HG03521 (cell line): ENCODE data around the gene KRT38.

ENCODE experiments used
- ATAC-seq: cut with Tn5 transposase; IDR thresholded peaks from one replicate; pipeline ENCODE4 v1.9.1; 2021; ENCODE audit warnings: mild to moderate bottlenecking, moderate library complexity; ENCODE audit not compliant: unreplicated experiment

KRT38 gene

GRCh38 chr17:41440531-41441033, at the start of gene KRT38:
Gene KRT38, minus strand, starts transcription at chr17:41440983. Its CDS starts 62 bp downstream, at chr17:41440921.
- no peak for ATAC-seq

GRCh38 chr17:41489531-41489930, 48.7 kb upstream of the KRT38 start, which contains the start of gene KRT36:
Gene KRT36, minus strand, starts transcription at chr17:41489910. Its CDS starts 46 bp downstream, at chr17:41489864.
- no peak for ATAC-seq

GRCh38 chr17:41486809-41487530, 46.2 kb upstream of the KRT38 start:
- no peak for ATAC-seq

- no peak for ATAC-seq
Measured at GRCh38 chr17:41486316-41486715, 45.5 kb upstream of the KRT38 start.

GRCh38 chr17:41484920-41485904, 44.4 kb upstream of the KRT38 start:
- no peak for ATAC-seq

GRCh38 chr17:41483991-41484826, 43.4 kb upstream of the KRT38 start:
- ATAC-seq: no peak

- no peak for ATAC-seq
Measured at GRCh38 chr17:41483531-41483930, 42.7 kb upstream of the KRT38 start.

GRCh38 chr17:41481036-41481435, 40.3 kb upstream of the KRT38 start, which contains the start of gene KRT35:
Gene KRT35, minus strand, starts transcription at chr17:41481151. Its CDS starts 54 bp downstream, at chr17:41481097.
- no peak for ATAC-seq

GRCh38 chr17:41480581-41480980, 39.8 kb upstream of the KRT38 start:
- ATAC-seq: no peak

GRCh38 chr17:41480136-41480535, 39.4 kb upstream of the KRT38 start:
- ATAC-seq: no peak

GRCh38 chr17:41478237-41478636, 37.5 kb upstream of the KRT38 start:
- no peak for ATAC-seq

GRCh38 chr17:41476866-41477815, 36.4 kb upstream of the KRT38 start:
- ATAC-seq: no peak

GRCh38 chr17:41475421-41475820, 34.6 kb upstream of the KRT38 start:
- ATAC-seq: no peak

- ATAC-seq: no peak
Measured at GRCh38 chr17:41474863-41475262, 34.1 kb upstream of the KRT38 start.

- no peak for ATAC-seq
Measured at GRCh38 chr17:41468346-41468745, 27.6 kb upstream of the KRT38 start.

GRCh38 chr17:41467561-41467960, 26.8 kb upstream of the KRT38 start:
- ATAC-seq: no peak

GRCh38 chr17:41466988-41467387, 26.2 kb upstream of the KRT38 start, which contains the start of gene KRT32:
Gene KRT32, minus strand, starts transcription at chr17:41467386. Its CDS starts 61 bp downstream, at chr17:41467325.
- no peak for ATAC-seq

- no peak for ATAC-seq
Measured at GRCh38 chr17:41464682-41465081, 23.9 kb upstream of the KRT38 start.

- no peak for ATAC-seq
Measured at GRCh38 chr17:41464173-41464572, 23.4 kb upstream of the KRT38 start.
